ENCODE results near the gene FREY1. TPM values are rescaled to one million over a fixed set of nuclear protein-coding genes. Genes with fewer than 3 reads are reported as not detected.

Gene FREY1
- total RNA-seq: 1 to 10 TPM in 5 of 8 experiments, under 1 TPM in 2, not detected in 1; 0.60 to 5.1 (median 1.7) TPM

- in situ Hi-C loops (cut with MboI; ENCODE audit: low pct_unique_long_range_greater_than_20kb in 2 of 9, low sequenced_read_pairs in 9 of 9, unreplicated experiment in 9 of 9): no loop called here
- ATAC-seq (replicated peaks in 6 of 8): peak in 3 of 8 experiments; percentile 3 to 9 (median 4)
- Histone ChIP-seq H3K4me3 (no peak within 1 kb of the TSS), H3K4me1 (replicated peaks in 1 of 2) (no peaks in the 10 kb centered on the region), H3K27ac (no peak within 1 kb of the TSS)
- 70 to 100% (median 83%) methylated on average over 1 to 2 of the region's 18 CpGs; no CpG with 5 or more reads in 7 of the 10 experiments for WGBS, 10 experiments
These were observed at the start of gene FREY1 for GRCh38 chr11:45906965-45907611. TSS of gene FREY1 (minus strand) at chr11:45907271. CDS start at chr11:45907245, 26 bp downstream.

- peak in 2 of 8 experiments; percentile 38 to 47 for ATAC-seq (replicated peaks in 6 of 8)
- Histone ChIP-seq H3K27ac (no peak overlapping the region), H3K4me1 (replicated peaks in 1 of 2) (peaks cover 0 to 15% of the 10 kb centered on the region in 2 donors), H3K4me3 (no peak overlapping the region)
- 80 to 100% (median 93%) methylated on average over 1 of the region's 1 CpG; no CpG with 5 or more reads in 2 of the 10 experiments for WGBS, 10 experiments
- in situ Hi-C loops (cut with MboI; ENCODE audit: low pct_unique_long_range_greater_than_20kb in 2 of 9, low sequenced_read_pairs in 9 of 9, unreplicated experiment in 9 of 9): no loop called here
These were observed 42.9 kb upstream of the FREY1 start for GRCh38 chr11:45949992-45950407.

- 26 to 100% (median 60%) methylated on average over 1 to 3 of the region's 3 CpGs; no CpG with 5 or more reads in 1 of the 10 experiments for WGBS, 10 experiments
- H3K4me1 ChIP-seq (replicated peaks in 1 of 2): peaks cover 0 to 15% of the 10 kb centered on the region in 2 donors
- no peak overlapping the region for H3K27ac ChIP-seq
- in situ Hi-C loops (cut with MboI; ENCODE audit: low pct_unique_long_range_greater_than_20kb in 2 of 9, low sequenced_read_pairs in 9 of 9, unreplicated experiment in 9 of 9): no loop called here
- ATAC-seq (replicated peaks in 6 of 8): peak in 5 of 8 experiments; percentile 42 to 92 (median 52)
- H3K4me3 ChIP-seq: no peak overlapping the region
These were observed 41.3 kb upstream of the FREY1 start for GRCh38 chr11:45948356-45948755.

- Histone ChIP-seq H3K4me1 (replicated peaks in 1 of 2) (peaks cover 0 to 15% of the 10 kb centered on the region in 2 donors), H3K4me3 (no peak overlapping the region), H3K27ac (no peak overlapping the region)
- peak in 5 of 8 experiments; percentile 48 to 74 (median 68) for ATAC-seq (replicated peaks in 6 of 8)
- in situ Hi-C loops (cut with MboI; ENCODE audit: low pct_unique_long_range_greater_than_20kb in 2 of 9, low sequenced_read_pairs in 9 of 9, unreplicated experiment in 9 of 9): no loop called here
- 50 to 100% (median 83%) methylated on average over 1 of the region's 1 CpG; no CpG with 5 or more reads in 6 of the 10 experiments for WGBS, 10 experiments
These were observed 40.8 kb upstream of the FREY1 start for GRCh38 chr11:45947885-45948284.

- in situ Hi-C loops (cut with MboI; ENCODE audit: low pct_unique_long_range_greater_than_20kb in 2 of 9, low sequenced_read_pairs in 9 of 9, unreplicated experiment in 9 of 9): no loop called here
These were observed 38.4 kb upstream of the FREY1 start for GRCh38 chr11:45945397-45945999.

GRCh38 chr11:45942381-45942780 lies 35.3 kb upstream of the FREY1 start:
- in situ Hi-C loops (cut with MboI; ENCODE audit: low pct_unique_long_range_greater_than_20kb in 2 of 9, low sequenced_read_pairs in 9 of 9, unreplicated experiment in 9 of 9): no loop called here
- H3K4me1 ChIP-seq (replicated peaks in 1 of 2): no peaks in the 10 kb centered on the region
- no peak for ATAC-seq (replicated peaks in 6 of 8)
- no peak overlapping the region for H3K27ac ChIP-seq
- no peak overlapping the region for H3K4me3 ChIP-seq
- WGBS, 10 experiments: 83 to 92% (median 87%) methylated on average over 2 to 4 of the region's 4 CpGs; no CpG with 5 or more reads in 3 of the 10 experiments

More at GRCh38 chr11:45945397-45945999, 38.4 kb upstream of the FREY1 start:
- Histone ChIP-seq H3K4me3 (no peak overlapping the region), H3K27ac (no peak overlapping the region), H3K4me1 (replicated peaks in 1 of 2) (peaks cover 0 to 15% of the 10 kb centered on the region in 2 donors)
- no peak for ATAC-seq (replicated peaks in 6 of 8)
- 78 to 100% (median 90%) methylated on average over 1 to 3 of the region's 3 CpGs; no CpG with 5 or more reads in 3 of the 10 experiments for WGBS, 10 experiments

- no peak overlapping the region for H3K4me3 ChIP-seq
- H3K27ac ChIP-seq: no peak overlapping the region
- 84 to 100% (median 94%) methylated on average over 2 to 4 of the region's 4 CpGs; no CpG with 5 or more reads in 1 of the 10 experiments for WGBS, 10 experiments
- in situ Hi-C loops (cut with MboI; ENCODE audit: low pct_unique_long_range_greater_than_20kb in 2 of 9, low sequenced_read_pairs in 9 of 9, unreplicated experiment in 9 of 9): no loop called here
- ATAC-seq (replicated peaks in 6 of 8): peak in 1 of 8 experiments; percentile 48
- no peaks in the 10 kb centered on the region for H3K4me1 ChIP-seq (replicated peaks in 1 of 2)
These were observed 34.2 kb upstream of the FREY1 start for GRCh38 chr11:45941285-45941684.

- 73 to 100% (median 79%) methylated on average over 1 to 2 of the region's 2 CpGs; no CpG with 5 or more reads in 6 of the 10 experiments for WGBS, 10 experiments
- in situ Hi-C loops (cut with MboI; ENCODE audit: low pct_unique_long_range_greater_than_20kb in 2 of 9, low sequenced_read_pairs in 9 of 9, unreplicated experiment in 9 of 9): no loop called here
- no peak for ATAC-seq (replicated peaks in 6 of 8)
- no peaks in the 10 kb centered on the region for H3K4me1 ChIP-seq (replicated peaks in 1 of 2)
- no peak overlapping the region for H3K27ac ChIP-seq
- no peak overlapping the region for H3K4me3 ChIP-seq
These were observed 32.8 kb upstream of the FREY1 start for GRCh38 chr11:45939836-45940235.

GRCh38 chr11:45937916-45938315 lies 30.8 kb upstream of the FREY1 start:
- ATAC-seq (replicated peaks in 6 of 8): no peak
- no peak overlapping the region for H3K4me3 ChIP-seq
- in situ Hi-C loops (cut with MboI; ENCODE audit: low pct_unique_long_range_greater_than_20kb in 2 of 9, low sequenced_read_pairs in 9 of 9, unreplicated experiment in 9 of 9): no loop called here
- no peak overlapping the region for H3K27ac ChIP-seq
- H3K4me1 ChIP-seq (replicated peaks in 1 of 2): no peaks in the 10 kb centered on the region
- WGBS, 10 experiments: 78 to 100% (median 93%) methylated on average over 1 to 10 of the region's 10 CpGs

GRCh38 chr11:45936511-45937054 lies 29.5 kb upstream of the FREY1 start:
- 79 to 100% (median 90%) methylated on average over 1 to 4 of the region's 4 CpGs; no CpG with 5 or more reads in 2 of the 10 experiments for WGBS, 10 experiments
- Histone ChIP-seq H3K27ac (no peak overlapping the region), H3K4me3 (no peak overlapping the region), H3K4me1 (replicated peaks in 1 of 2) (no peaks in the 10 kb centered on the region)
- no peak for ATAC-seq (replicated peaks in 6 of 8)
- in situ Hi-C loops (cut with MboI; ENCODE audit: low pct_unique_long_range_greater_than_20kb in 2 of 9, low sequenced_read_pairs in 9 of 9, unreplicated experiment in 9 of 9): no loop called here

GRCh38 chr11:45935349-45936064 lies 28.4 kb upstream of the FREY1 start:
- no peaks in the 10 kb centered on the region for H3K4me1 ChIP-seq (replicated peaks in 1 of 2)
- ATAC-seq (replicated peaks in 6 of 8): no peak
- H3K4me3 ChIP-seq: no peak overlapping the region
- 79 to 100% (median 94%) methylated on average over 1 to 8 of the region's 8 CpGs; no CpG with 5 or more reads in 1 of the 10 experiments for WGBS, 10 experiments
- H3K27ac ChIP-seq: no peak overlapping the region
- in situ Hi-C loops (cut with MboI; ENCODE audit: low pct_unique_long_range_greater_than_20kb in 2 of 9, low sequenced_read_pairs in 9 of 9, unreplicated experiment in 9 of 9): no loop called here

- 82 to 98% (median 84%) methylated on average over 2 to 9 of the region's 12 CpGs; no CpG with 5 or more reads in 5 of the 10 experiments for WGBS, 10 experiments
- ATAC-seq (replicated peaks in 6 of 8): peak in 3 of 8 experiments; percentile 27 to 49 (median 41)
- no peak overlapping the region for H3K4me3 ChIP-seq
- in situ Hi-C loops (cut with MboI; ENCODE audit: low pct_unique_long_range_greater_than_20kb in 2 of 9, low sequenced_read_pairs in 9 of 9, unreplicated experiment in 9 of 9): no loop called here
- no peak overlapping the region for H3K27ac ChIP-seq
- H3K4me1 ChIP-seq (replicated peaks in 1 of 2): no peaks in the 10 kb centered on the region
These were observed 27.7 kb upstream of the FREY1 start for GRCh38 chr11:45934580-45935318.
